ENCODE measurements around the gene TMEM181. TPM values are rescaled to one million over a fixed set of nuclear protein-coding genes. Genes with fewer than 3 reads are reported as not detected.

The TMEM181 gene
- total RNA-seq, 1 experiment from 2014 or later: 18.7 TPM

DNA sequence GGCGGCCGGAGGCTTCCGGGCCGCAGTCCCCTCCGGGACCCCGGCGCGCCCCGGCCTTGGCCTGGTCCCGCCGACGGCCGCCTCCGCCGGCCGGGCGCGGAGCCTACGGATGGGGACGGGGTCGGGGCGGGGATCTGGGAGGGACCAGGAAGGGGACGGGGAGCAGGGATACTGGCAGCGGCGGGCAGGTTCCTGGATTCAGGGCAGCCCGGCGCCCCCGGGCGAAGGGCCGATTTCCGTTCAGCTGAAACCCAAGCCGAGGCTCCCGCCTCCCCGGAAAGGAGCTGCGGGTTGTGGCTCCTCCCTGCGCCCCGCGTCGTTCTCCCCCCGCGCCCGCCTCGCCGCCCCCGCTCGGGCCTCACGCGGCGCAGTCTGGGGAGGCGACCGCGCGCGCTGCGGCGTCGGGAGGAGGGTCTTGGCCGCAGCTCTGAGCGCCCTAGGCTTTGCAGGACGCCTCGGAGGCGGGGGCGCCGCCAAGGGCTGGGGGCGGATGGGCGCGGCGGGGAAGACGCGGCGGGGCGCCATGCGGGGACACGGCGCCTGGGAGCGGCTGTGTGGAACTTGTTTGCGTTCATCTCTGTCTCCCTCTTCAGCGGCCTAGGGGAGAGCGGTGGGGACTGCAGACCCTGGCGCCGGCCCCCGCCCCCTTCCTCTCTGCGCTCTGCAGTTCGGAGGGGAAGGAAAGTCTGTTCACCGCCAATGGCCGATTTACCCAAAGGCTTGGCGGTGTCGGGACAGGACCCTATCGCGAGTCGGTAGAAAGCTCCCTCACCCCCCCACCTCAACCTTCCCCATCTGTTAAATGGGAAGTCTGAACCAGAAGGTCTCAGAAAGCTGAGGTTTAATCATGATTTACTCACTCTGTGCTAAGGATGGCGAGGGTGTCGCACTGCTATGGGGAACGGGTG is 22.7 kb upstream of the TMEM181 start:
- no peaks in the 10 kb centered on the region for H3F3A ChIP-seq (ENCODE audit: insufficient read depth, low read depth)
- no peak overlapping the region for H2AFZ ChIP-seq
- H3K27me3 ChIP-seq (ENCODE audit: insufficient read depth, low read depth): peaks cover 10% of the 10 kb centered on the region; the same call in 1 of the 2 replicates
- no peaks in the 10 kb centered on the region for H3K79me2 ChIP-seq (ENCODE audit: low read depth)
- no peaks in the 10 kb centered on the region for H3K4me1 ChIP-seq (replicated peaks; ENCODE audit: insufficient read depth)
- no peak overlapping the region for H3K4me2 ChIP-seq
- TF ChIP-seq, protein P1, sequence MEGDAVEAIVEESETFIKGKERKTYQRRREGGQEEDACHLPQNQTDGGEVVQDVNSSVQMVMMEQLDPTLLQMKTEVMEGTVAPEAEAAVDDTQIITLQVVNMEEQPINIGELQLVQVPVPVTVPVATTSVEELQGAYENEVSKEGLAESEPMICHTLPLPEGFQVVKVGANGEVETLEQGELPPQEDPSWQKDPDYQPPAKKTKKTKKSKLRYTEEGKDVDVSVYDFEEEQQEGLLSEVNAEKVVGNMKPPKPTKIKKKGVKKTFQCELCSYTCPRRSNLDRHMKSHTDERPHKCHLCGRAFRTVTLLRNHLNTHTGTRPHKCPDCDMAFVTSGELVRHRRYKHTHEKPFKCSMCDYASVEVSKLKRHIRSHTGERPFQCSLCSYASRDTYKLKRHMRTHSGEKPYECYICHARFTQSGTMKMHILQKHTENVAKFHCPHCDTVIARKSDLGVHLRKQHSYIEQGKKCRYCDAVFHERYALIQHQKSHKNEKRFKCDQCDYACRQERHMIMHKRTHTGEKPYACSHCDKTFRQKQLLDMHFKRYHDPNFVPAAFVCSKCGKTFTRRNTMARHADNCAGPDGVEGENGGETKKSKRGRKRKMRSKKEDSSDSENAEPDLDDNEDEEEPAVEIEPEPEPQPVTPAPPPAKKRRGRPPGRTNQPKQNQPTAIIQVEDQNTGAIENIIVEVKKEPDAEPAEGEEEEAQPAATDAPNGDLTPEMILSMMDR (conservative IDR thresholded peaks at IDR 0.05): no peak
- no peak for TF ChIP-seq EZH2 (IDR thresholded peaks at IDR 0.05; ENCODE audit: low read depth)
- no peaks in the 10 kb centered on the region for H3K9me3 ChIP-seq (ENCODE audit: insufficient read depth, low read depth)
- H3K36me3 ChIP-seq (ENCODE audit: low read depth): no peaks in the 10 kb centered on the region
- POLR2A ChIA-PET (ENCODE audit: unreplicated experiment): no interaction called here
- H3K27ac ChIP-seq: no peak overlapping the region
- no peak overlapping the region for H3K4me3 ChIP-seq
- intact Hi-C loops (cut with micrococcal nuclease; ENCODE audit: unreplicated experiment): no loop called here
- DNase-seq: no peak
- no peaks in the 10 kb centered on the region for H4K20me1 ChIP-seq (ENCODE audit: insufficient read depth)
- H3K9me2 ChIP-seq (ENCODE audit: insufficient read depth): no peaks in the 10 kb centered on the region
- no TSS peak for BruUV-seq (replicated peaks)
- CTCF ChIA-PET: no interaction called here

DNA sequence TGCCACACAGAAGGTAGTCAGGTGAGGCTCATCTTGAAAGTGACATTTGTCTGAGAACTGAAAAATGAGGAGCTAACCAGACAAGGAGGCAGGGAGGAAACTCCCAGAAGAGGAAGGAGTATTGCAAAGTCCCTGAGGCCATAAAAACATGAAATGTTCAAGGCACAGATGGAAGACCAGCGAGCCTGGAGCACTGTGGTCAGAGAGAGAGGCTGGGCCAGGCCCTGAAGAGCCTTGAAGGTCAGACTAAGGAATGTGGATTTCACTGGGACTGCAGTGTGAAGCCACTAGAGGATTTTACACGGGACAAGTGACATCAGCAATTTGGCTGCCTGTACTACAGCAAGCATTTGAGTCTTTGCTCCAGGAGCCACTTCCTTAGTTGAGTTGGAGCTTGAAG is 21.1 kb upstream of the TMEM181 start:
- no peaks in the 10 kb centered on the region for H3K4me1 ChIP-seq (replicated peaks; ENCODE audit: insufficient read depth)
- TF ChIP-seq, protein P1 (conservative IDR thresholded peaks at IDR 0.05): no peak
- no peak for TF ChIP-seq EZH2 (IDR thresholded peaks at IDR 0.05; ENCODE audit: low read depth)
- no peaks in the 10 kb centered on the region for H3K9me3 ChIP-seq (ENCODE audit: insufficient read depth, low read depth)
- H3F3A ChIP-seq (ENCODE audit: insufficient read depth, low read depth): no peaks in the 10 kb centered on the region
- no peaks in the 10 kb centered on the region for H4K20me1 ChIP-seq (ENCODE audit: insufficient read depth)
- H3K4me2 ChIP-seq: no peak overlapping the region
- ChIA-PET POLR2A (ENCODE audit: unreplicated experiment) (no interaction called here), CTCF (no interaction called here)
- no peaks in the 10 kb centered on the region for H3K36me3 ChIP-seq (ENCODE audit: low read depth)
- intact Hi-C loops (cut with micrococcal nuclease; ENCODE audit: unreplicated experiment): no loop called here
- no peak for DNase-seq
- BruUV-seq (replicated peaks): no TSS peak
- no peaks in the 10 kb centered on the region for H3K9me2 ChIP-seq (ENCODE audit: insufficient read depth)
- H3K79me2 ChIP-seq (ENCODE audit: low read depth): no peaks in the 10 kb centered on the region
- H2AFZ ChIP-seq: no peak overlapping the region
- H3K4me3 ChIP-seq: no peak overlapping the region
- peaks cover 10% of the 10 kb centered on the region; the same call in 1 of the 2 replicates for H3K27me3 ChIP-seq (ENCODE audit: insufficient read depth, low read depth)
- no peak overlapping the region for H3K27ac ChIP-seq

DNA sequence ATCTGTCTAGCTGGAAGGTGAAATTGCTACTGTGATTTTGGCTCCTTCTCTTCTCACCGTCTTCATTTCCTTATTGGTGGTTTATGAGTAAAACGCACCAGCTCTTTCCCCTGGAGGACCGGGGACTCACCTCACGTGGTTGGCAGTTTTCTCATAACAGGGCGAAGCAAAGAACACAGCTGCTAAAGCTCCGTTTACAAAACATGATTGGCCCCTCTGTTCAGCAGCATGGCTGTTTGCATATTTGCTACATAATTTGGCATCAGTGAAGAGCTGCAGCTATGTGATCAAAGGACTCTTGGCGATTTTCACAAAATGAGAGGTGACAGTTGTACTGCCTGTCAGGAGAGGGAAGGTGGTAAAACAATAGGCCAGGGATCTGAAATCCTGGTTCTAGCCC is 20.5 kb upstream of the TMEM181 start:
- H3K4me2 ChIP-seq: no peak overlapping the region
- CTCF ChIA-PET: interaction anchor here (0.6 kb wide), 1 partner anchor 137 kb away, joined by 7 read pairs; no protein-coding TSS in a partner anchor
- H3K9me2 ChIP-seq (ENCODE audit: insufficient read depth): no peaks in the 10 kb centered on the region
- no peaks in the 10 kb centered on the region for H3K4me1 ChIP-seq (replicated peaks; ENCODE audit: insufficient read depth)
- H3K36me3 ChIP-seq (ENCODE audit: low read depth): no peaks in the 10 kb centered on the region
- no peak overlapping the region for H2AFZ ChIP-seq
- H3K27me3 ChIP-seq (ENCODE audit: insufficient read depth, low read depth): peaks cover 10% of the 10 kb centered on the region; the same call in 1 of the 2 replicates
- POLR2A ChIA-PET (ENCODE audit: unreplicated experiment): no interaction called here
- no peaks in the 10 kb centered on the region for H3K79me2 ChIP-seq (ENCODE audit: low read depth)
- no peak overlapping the region for H3K27ac ChIP-seq
- no peaks in the 10 kb centered on the region for H3K9me3 ChIP-seq (ENCODE audit: insufficient read depth, low read depth)
- no TSS peak for BruUV-seq (replicated peaks)
- DNase-seq: no peak
- H3K4me3 ChIP-seq: no peak overlapping the region
- no peaks in the 10 kb centered on the region for H4K20me1 ChIP-seq (ENCODE audit: insufficient read depth)
- no peak for TF ChIP-seq EZH2 (IDR thresholded peaks at IDR 0.05; ENCODE audit: low read depth)
- TF ChIP-seq, protein P1 (conservative IDR thresholded peaks at IDR 0.05): no peak
- intact Hi-C loops (cut with micrococcal nuclease; ENCODE audit: unreplicated experiment): no loop called here
- H3F3A ChIP-seq (ENCODE audit: insufficient read depth, low read depth): no peaks in the 10 kb centered on the region

Data from PC-9 (cell line).